GM12892 (cell line): ENCODE results near the gene CDON.

Experiments used
- DNase-seq: peaks from one replicate; pipeline ENCODE4 v3.0.0; 2011; ENCODE audit not compliant: insufficient read length
- FAIRE-seq: peaks from 2 replicates; lab custom pipeline; 2011; peaks lifted over from hg19 to GRCh38; lab: Jason Lieb, UNC
- POLR2A ChIP-seq: IDR thresholded peaks from 2 replicates; pipeline ENCODE4 v1.6.1; 2011; ENCODE audit warnings: low read depth, low read length, control low read depth
- POLR2AphosphoS5 ChIP-seq: IDR thresholded peaks from 2 replicates; pipeline ENCODE4 v1.6.1; 2011; ENCODE audit warnings: low read depth, low read length, control low read depth
- TAF1 ChIP-seq: IDR thresholded peaks from 2 replicates; pipeline ENCODE4 v1.6.1; 2011; ENCODE audit warnings: low read depth, mild to moderate bottlenecking, control low read depth, low read length, borderline replicate concordance

CDON gene

DNA sequence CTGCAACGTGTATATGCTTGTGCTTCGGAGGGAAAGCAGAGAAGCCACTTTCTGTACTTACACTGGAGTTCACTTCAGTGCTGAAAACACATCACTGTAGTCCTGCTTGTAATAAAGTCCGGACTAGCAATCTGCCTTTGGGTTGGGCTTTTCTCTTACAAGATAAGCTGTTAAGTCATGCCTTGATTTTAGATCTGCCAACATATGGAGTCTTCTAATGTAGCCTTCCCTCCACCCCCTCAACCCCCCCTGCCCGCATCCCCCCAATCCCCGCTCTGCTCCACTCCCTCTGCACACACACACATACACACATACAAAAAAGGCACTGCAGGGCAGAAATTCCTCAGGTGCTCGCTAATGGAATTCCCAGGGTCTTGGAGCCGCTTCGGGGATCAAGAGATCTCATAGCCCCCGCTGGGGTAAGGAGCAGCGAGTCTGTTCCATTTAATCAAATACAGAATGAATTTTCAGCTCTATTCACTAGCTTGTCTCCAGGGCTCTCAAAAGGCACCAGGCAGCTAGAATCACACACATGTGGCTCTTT, 3.4 kb downstream of the CDON start:
- DNase-seq: no peak
- TF ChIP-seq TAF1 (no peak), POLR2A (no peak)
- no peak for FAIRE-seq

DNA sequence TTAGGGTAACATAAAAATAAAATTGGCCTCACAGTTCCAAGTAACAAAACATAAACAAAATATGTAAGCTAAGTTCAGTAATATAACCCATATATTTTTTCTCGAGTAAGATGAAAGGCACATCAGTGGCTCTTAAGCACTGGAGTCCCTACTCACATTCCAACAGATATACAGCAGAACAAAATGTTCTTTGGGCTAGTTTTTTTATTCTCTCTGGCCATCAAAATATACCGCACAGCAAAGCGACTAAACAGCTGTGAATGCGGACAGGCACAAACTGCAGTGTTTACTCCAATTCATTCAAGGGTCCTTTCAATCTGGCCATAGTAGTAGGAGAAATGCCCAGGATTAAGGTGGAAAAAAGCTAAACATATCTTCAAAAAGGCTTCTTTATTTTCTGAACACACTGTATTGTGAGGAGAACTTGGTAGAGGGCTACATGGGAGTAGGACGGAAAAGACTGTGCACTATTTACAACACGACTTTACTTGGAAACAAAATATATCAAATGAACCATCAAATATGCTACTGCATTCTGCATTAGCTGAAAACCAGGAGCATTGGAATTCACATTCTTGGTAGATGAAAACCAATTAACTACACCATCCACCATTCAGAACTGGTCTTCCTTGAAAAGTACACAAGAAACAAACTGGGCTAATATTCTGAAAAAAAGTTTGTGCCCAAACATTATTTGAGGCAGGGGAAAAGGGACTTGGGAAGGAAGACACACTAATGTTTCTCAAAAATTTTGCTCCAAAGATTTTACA, 4.4 kb downstream of the CDON start:
- no peak for TF ChIP-seq POLR2AphosphoS5
- TF ChIP-seq TAF1: no peak
- no peak for TF ChIP-seq POLR2A
- FAIRE-seq (no peak), DNase-seq (no peak)

DNA sequence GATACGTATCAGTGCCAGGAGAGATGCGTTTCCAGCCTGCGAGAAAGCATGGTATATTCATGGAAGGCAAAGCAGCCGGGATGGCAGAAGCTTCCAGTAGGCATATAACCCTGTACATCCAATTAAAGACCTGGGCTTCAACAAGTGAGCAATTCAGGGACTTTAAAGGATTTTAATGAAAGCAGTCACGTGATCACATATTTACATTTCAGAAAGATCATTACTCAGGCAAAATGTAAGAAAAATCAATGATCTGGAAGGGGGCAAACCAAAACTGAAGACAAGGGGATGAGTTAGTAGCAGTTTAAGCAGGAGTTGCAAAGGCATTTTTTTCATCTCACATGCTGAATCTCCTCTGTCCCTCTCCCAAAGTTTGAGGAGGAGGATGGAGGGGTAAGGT, 7.8 kb downstream of the CDON start:
- no peak for TF ChIP-seq POLR2AphosphoS5
- TF ChIP-seq TAF1: no peak
- no peak for TF ChIP-seq POLR2A
- FAIRE-seq (peak; percentile 38), DNase-seq (no peak)

DNA sequence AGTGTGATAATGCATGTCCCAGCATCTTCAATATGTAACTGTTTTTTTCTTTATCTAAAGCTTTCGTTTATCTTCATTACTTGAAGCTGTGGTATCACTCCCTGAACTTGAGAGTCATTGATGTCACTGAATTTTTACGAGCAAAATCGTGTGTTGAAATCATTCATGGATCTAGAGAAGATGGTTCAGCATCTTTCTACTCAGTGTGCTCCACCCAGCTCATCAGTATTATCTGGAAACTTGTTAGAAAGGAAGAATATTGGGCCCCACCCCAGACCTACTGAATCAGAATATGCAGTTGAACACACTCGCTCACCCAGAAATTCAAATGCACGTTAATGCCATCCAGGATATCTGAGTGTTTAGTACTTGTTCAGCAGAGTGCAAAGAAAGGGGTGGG, 8.3 kb downstream of the CDON start:
- DNase-seq: no peak
- no peak for FAIRE-seq
- TF ChIP-seq POLR2A (no peak), TAF1 (no peak), POLR2AphosphoS5 (no peak)

DNA sequence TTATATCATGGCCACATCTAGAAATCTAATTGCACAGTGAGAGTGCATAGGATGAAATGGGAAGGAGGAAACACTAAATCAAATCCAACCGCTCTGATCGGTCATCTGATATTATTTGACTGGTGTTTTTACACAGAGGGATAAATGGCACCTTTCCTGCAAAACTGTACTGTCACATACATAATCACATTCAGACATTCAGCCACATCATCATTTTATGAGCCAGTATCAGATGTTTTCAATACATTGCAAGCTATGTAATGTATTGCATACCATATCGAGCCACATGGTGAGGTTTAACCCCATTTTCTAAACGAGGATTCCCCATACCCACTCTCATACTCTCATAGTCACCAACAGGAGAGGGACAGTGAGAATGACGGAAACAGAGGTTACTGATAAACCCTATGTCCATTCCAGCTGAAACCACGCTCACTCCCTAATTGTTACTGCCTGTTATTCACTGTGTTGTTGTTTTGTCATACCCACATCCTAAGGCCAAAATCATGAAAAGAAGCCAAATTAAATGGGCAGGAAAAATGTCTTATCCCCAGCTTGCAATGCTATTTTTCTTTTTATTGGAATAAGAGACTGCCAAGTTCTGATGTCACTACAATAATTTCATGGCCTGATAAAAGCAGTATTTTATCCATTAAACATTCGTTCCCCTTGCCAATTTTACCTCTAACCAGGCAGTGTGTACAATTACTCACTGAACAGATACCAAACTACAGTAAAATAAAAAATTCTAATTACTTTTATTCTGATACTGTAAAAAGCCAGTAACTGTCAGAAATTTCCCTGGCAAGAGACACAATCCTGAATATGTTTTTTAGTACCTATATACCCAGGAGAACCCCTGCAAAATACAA, 9.0 kb downstream of the CDON start:
- no peak for FAIRE-seq
- no peak for DNase-seq
- TF ChIP-seq POLR2A (no peak), POLR2AphosphoS5 (no peak), TAF1 (no peak)

DNA sequence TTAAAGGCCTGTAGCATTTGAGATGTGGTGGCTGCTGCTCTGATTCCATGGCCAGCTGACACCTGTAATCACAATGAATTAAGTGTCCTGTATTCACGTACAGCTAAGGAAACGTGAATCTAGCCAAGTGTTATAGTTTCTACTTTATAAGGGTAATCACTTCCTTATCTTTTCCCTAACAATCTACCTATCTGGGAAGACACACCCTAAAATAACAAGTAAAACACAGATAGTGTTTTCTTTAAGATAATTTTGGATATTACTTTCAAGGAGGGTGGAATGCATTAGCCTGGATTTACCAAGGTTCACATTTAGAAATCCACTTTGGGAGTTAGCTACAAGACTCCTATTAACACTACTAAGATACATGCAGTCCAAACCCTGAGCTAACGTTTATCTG, 11.5 kb downstream of the CDON start:
- FAIRE-seq: no peak
- TF ChIP-seq TAF1 (no peak), POLR2AphosphoS5 (no peak), POLR2A (no peak)
- no peak for DNase-seq

DNA sequence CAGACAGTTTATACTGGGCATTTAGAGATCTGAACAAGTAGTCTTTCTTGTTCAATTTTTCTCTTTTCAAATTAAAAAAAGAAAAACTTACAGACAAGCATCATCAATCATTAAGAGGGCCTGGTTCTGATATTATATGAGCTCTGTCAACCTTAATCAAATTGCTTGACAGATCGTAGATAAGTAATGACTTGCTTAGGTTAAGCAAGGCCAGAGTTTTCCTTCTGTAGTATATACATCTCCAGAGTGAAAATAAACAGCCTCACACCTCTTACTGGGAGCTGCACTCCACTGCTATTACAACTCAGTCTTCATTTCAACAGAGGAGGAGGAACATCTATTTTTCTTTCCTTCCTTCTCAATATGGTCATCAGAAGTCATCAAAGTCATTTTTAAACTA, 13.5 kb downstream of the CDON start:
- no peak for TF ChIP-seq TAF1
- no peak for TF ChIP-seq POLR2AphosphoS5
- TF ChIP-seq POLR2A: no peak
- no peak for FAIRE-seq
- no peak for DNase-seq

DNA sequence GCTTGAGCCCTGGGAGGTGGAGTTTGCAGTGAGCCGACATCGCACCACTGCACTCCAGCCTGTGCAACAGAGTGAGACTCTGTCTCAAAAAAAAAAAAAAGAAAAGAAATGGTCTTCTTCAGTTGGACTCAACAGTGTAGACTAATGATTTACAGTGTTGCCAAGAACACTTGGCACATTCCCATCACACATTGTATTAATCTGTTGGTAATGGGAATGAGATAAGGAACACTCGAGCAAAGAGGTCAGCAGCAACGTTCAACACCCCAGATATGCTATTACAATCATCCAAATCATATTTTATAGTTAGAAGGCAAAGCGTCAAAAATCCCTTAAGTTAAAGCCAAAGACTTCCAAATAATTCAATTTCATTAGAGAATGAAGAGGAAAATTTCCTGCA, 14.5 kb downstream of the CDON start:
- no peak for TF ChIP-seq POLR2AphosphoS5
- TF ChIP-seq TAF1: no peak
- FAIRE-seq (no peak), DNase-seq (no peak)

DNA sequence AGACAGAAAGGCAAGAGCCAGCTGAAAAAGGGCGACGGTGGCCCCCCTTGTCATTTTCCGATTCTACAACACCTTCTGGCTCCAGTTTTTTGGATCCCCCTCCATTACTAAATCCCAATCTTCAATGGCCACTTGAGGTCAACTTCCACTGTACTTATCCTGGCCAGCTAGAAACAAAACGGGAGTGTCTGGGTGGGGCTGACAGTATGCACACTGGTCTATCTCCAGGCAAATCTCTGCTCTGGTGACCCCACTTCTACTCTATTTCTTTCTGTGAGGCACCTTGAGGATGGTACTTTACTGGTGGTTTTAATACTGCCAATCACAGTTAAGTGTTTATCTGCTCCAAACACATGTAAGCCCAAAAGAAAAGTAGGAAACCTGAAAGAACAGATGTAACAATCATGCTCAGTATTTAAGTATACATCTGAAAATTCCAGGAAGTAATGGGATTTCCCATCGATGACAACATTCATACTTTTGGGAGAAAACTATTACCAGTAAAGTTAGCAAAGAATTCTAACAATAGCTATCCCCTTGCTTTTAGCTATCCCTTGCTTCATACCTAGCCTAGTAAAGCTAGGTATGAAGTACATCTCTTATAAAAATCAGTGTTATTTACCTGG, 16.0 kb downstream of the CDON start:
- TF ChIP-seq TAF1 (no peak), POLR2A (no peak)
- FAIRE-seq (no peak), DNase-seq (no peak)

DNA sequence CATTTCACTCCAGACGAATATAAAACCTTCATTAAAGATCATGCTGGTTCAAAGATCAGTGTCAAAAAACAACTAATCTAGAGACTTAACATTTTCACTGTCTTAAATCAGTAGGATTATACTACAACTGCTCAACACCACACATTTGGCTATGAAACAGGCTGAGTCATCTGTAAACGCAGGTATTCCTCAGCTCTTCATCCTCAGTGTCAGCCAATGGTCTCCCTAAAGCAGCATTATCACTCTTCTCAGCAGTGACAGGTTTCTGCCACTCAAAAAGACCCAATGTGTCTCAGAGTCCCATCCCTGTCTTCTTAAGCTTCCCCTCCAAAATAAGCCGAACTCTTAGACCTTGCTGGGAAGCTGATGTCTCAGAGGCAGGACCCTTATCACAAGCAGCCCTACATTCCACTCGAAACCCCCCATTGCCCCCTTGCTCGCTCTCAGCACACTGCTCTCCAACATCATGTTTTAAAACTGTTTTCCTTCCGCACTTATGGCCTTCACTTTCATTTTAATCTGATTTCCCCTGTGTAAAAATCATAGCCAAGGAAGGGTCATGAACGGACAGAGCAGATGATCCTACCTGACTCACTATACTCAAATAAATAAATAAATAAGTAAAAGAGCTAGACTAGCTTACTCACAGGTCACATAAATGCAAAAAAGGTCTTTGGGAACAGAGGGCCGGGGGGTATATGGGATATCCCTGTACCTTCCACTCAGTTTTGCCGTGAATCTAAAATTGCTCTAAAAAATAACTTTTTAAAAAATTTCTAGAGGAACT, 23.0 kb downstream of the CDON start:
- FAIRE-seq (peak; percentile 81), DNase-seq (peak; percentile 2)
- no peak for TF ChIP-seq TAF1
- no peak for TF ChIP-seq POLR2AphosphoS5
- TF ChIP-seq POLR2A: no peak
